Prostate gland (tissue), 2 donors: Measurements from ENCODE around the gene LIME1.

ENCODE experiments used
- CTCF ChIP-seq, 4 experiments: fragments of 200-600 bp in 2 of 4; fragments of 450-650 bp in 2 of 4; sonication (generic) in 2 of 4; IDR thresholded peaks; 1 replicate in 3 of 4; 2 replicates in 1 of 4; pipeline ENCODE4 v1.5.1; 2016 to 2019; ENCODE audit warnings: antibody characterized with exemption in 4 of 4, mild to moderate bottlenecking in 2 of 4, moderate library complexity in 2 of 4
- POLR2A ChIP-seq: fragments of 450-650 bp; IDR thresholded peaks from one replicate; pipeline ENCODE4 v1.6.1; 2016; ENCODE audit warnings: antibody characterized with exemption, mild to moderate bottlenecking
- POLR2AphosphoS5 ChIP-seq: sonication (generic); formaldehyde crosslinking; IDR thresholded peaks from one replicate; pipeline ENCODE4 v1.6.1; 2017; ENCODE audit warnings: antibody characterized with exemption

- TF ChIP-seq POLR2AphosphoS5 (no peak), CTCF (IDR thresholded peaks at IDR 0.05) (no peak), POLR2A (no peak)
These were observed 2.8 kb upstream of the LIME1 start for GRCh38 chr20:63733579-63734081.
